RKO (cell line): ENCODE data around the gene SNTN.

ENCODE experiments used
- DNase-seq: peaks from one replicate; pipeline ENCODE4 v3.0.0-alpha.2; 2016; ENCODE audit warnings: low spot score

SNTN gene

DNA sequence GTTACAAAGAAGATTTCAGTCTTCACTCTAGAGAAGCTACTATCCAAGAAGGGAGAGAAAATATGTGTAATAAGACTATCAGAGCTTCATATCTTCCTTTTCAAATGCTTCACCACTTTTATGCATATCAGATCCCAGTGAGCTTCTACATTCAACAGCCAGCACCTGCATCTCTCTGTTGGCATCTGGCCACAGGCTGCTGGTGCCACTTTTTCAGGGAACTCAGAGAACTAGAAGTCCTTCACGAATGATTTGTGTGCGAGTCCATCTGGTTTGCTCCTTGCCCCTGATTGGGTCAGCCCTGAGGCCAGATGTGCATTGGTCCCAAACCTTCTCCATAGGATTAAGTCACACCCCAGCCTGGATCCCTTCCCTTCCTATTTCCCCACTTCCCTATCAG is 22.1 kb downstream of the SNTN start:
- DNase-seq, result no peak

DNA sequence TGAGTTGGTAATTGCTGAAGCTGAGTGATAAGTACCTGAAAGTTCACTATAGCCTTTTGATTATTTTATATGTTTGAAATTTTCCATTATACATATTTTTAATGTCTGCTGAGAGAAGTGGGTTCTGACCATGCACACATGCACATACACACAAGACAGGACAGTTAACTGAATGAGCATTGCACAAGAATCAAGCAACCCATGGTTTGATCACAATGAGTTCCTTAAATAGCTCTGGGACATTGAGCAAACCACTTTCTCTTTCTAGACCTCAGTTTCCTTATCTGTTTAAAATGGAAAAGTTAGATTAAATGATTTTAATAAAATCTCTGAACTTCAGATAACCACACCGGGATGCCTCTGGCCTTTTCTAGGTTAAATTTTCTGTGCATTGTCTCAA is 26.7 kb downstream of the SNTN start:
- no peak for DNase-seq

GRCh38 chr3:63684081-63684480 is 31.6 kb downstream of the SNTN start:
- DNase-seq, result no peak

DNA sequence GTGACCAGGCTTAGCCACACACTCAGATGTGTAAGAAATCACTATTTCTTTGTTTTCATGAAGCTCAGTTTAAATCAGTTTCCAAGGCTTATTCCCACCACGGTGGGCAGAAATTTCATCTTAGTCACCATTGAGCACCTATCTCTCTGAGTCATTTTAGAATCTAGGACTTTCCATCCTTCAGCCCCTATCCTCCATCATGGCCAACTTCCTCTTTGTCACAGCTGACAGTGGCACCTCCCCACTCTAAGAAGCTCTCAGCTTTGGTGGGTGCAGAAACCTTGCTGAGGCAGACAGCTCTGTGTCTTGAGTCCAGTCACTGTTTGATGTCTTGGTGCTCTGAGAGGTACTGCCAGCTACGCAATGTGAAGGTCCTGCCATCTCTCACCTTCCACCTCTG is 32.9 kb downstream of the SNTN start:
- no peak for DNase-seq

DNA sequence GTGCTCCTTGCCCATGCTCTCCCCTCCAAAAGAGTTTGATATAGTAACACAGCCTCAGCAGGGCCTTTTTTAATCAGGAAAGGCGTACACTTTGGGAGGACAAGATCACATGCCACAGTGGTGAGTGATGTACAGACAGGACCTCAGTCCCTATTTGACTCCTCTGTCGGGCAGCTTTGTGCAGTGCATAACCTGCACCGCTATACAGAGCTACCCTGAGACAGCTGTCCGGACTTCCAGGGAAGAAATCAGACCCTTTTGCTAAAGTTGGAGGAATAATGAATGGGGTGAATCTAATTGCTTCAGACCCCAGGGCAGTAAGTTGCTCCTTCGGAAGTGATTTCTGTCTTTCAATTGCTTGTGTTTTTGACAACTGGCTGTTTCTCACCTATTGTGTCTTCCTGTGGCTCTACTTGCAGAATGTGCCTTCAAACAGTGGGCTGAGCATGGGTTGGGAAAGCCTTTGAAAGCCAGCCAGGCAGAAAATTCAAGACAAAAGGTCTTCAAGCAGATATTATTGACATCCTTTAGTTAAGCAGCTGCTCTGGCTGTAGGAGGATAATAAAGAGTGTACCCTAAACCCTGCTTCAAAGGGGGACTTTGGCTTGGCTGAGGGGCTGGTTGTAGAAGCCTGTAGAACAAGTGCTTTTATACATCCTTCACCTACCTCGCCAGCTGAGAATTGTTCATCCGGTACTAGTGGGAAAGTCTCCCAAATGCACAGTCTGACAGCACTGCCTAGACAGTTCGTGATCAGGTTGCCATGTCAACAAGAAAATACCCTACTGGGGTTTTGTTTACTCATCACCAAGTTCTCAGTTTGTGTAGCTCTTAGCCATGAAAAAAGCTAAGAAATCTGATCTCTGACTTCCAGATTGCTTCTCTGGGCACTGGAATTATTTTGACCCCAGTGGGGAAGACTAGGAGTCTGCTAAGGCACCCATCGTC is 35.1 kb downstream of the SNTN start:
- DNase-seq, result no peak

GRCh38 chr3:63689285-63689684 is 36.8 kb downstream of the SNTN start:
- no peak for DNase-seq

- no peak for DNase-seq
Measured at GRCh38 chr3:63693351-63693750, 40.9 kb downstream of the SNTN start.

- no peak for DNase-seq
Measured at GRCh38 chr3:63705092-63705645, 52.7 kb downstream of the SNTN start.

- no peak for DNase-seq
Measured at GRCh38 chr3:63706321-63707085, 54.0 kb downstream of the SNTN start.

GRCh38 chr3:63707731-63708130 is 55.3 kb downstream of the SNTN start:
- DNase-seq, result no peak

GRCh38 chr3:63709576-63709975 is 57.1 kb downstream of the SNTN start:
- DNase-seq, result no peak
